Right cardiac atrium (tissue), 5 donors: ENCODE results near the gene JUN. TPM values are rescaled to one million over a fixed set of nuclear protein-coding genes. Genes with fewer than 3 reads are reported as not detected.

Source experiments
- ATAC-seq, 2 donors: fragments of 200-7000 bp; cut with Tn5 transposase; one replicate each; pipeline versions ENCODE4 v1.8.0 to v1.9.1; 2020; ENCODE audit warnings: moderate library complexity in 2 of 2, mild to moderate bottlenecking in 1 of 2
- DNase-seq, 3 donors: peaks; one replicate each; pipeline ENCODE4 v3.0.0-alpha.2; 2020
- H3K27ac ChIP-seq: one replicate; pipeline ENCODE4 v1.5.1; 2013; ENCODE audit warnings: mild to moderate bottlenecking, low read length, control low read depth, moderate library complexity
- H3K27me3 ChIP-seq: one replicate; pipeline ENCODE4 v1.6.1; 2013; ENCODE audit not compliant: control insufficient read depth, insufficient read depth
- H3K4me1 ChIP-seq: one replicate; pipeline ENCODE4 v1.6.1; 2013; ENCODE audit warnings: low read length; ENCODE audit not compliant: control insufficient read depth, insufficient read depth
- H3K4me3 ChIP-seq: one replicate; pipeline ENCODE4 v1.5.1; 2013; ENCODE audit warnings: low read length, control low read depth
- H3K9me3 ChIP-seq: one replicate; pipeline ENCODE4 v1.6.1; 2013; ENCODE audit warnings: low read length; ENCODE audit not compliant: control insufficient read depth
- WGBS: extraction: QIAGEN DNeasy Blood & Tissue Kit; methylation state at CpG from one replicate; pipeline ENCODE4 v1.1.7; 2013; 5-methylcytosine and 5-hydroxymethylcytosine counted together
- intact Hi-C, 4 donors: fragments of 100-400 bp; cut with DNase I; formaldehyde crosslinking; loops; one replicate each; pipeline versions ENCODE4 v1.11.0 to v1.14.0; 2022 to 2023
- polyA plus RNA-seq: library from polyadenylated mRNA; stranded (reverse); fragments of 200-250 nt; gene quantifications from one replicate; pipeline ENCODE4 v1.2.3, GENCODE V29; 2013
- total RNA-seq, 4 donors: library from RNA; stranded (reverse); fragmentation: NEBNext Ultra II Directional; extraction: Animal tissue kit (Norgen Biotek cat#: 25700); gene quantifications; one replicate each; pipeline ENCODE4 v1.2.1, GENCODE V29; 2021
- donor health status: healthy with polysubstance abuse.
- donor health status: DM: no; HTN: yes; CAD: no.
- donor health status: DM: no; HTN: no; CAD: no.
- donor health status: DM: no; HTN: yes; CAD: no; lungs with severe emphysema.
- donor health status: DM: yes; HTN: yes; CAD: no.

Gene JUN
- total and polyA plus RNA-seq, 5 donors, result 41.1 to 211 (median 51.8) TPM

DNA sequence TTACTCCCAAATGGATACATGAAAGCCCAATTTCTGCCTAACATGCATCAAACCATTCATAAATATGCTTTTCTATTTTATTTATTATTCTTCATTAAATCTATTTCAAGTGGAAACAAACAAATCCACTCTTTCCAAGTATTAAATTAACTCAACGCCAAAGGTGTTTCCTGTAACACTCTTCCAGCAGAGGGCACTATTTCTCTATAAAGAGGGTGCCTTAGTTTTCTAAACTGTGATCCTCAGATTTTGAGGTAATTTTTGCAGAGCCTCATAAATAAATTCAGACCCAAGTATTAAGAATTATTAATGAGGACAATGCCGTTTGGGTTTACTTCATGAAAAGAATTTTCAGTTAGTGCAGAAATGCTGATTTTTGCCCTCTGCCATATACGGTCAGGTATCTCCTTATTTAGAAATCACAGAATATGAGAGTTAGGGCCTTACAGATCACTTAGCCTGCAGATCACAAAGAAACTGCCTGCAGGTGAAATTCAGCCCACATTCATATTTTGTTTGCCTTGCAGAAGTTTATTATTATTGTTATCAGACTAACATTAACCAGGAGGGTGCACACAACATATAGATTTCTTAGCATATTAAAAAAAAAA lies 43.9 kb downstream of the JUN start:
- no peaks in the 10 kb centered on the region for H3K27me3 ChIP-seq
- no peak overlapping the region for H3K4me3 ChIP-seq
- peak in 1 of 2 donors; percentile 61 for ATAC-seq
- no peaks in the 10 kb centered on the region for H3K9me3 ChIP-seq
- 26% methylated on average over 3 of the region's 3 CpGs for whole genome bisulfite sequencing
- H3K27ac ChIP-seq, result no peak overlapping the region
- intact Hi-C loops, result loop anchor here in 3 of 4 donors (2.0 to 10.0 kb wide), 4 partner anchors 31 to 1015 kb away; no protein-coding TSS in a partner anchor
- no peaks in the 10 kb centered on the region for H3K4me1 ChIP-seq
- DNase-seq, result no peak

DNA sequence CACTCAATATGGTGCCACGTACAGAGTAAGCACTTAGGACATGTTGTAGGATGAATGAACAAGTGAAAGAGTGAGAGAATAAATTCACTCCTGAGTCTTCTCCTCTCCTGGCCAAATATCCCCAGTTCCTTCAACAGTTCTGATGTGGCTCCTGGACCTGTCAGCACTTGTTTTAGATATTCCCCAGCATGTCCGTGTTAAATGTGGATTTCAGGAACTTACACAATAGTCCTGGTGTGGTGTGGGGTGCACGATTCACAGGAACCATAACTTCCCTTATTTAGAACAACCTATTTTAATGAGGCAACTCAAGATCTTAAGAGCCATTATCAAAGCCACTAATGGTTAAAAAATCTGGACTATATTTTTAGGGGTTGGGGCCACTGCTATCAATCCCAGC lies 45.0 kb downstream of the JUN start:
- Histone ChIP-seq H3K9me3 (no peaks in the 10 kb centered on the region), H3K27me3 (no peaks in the 10 kb centered on the region), H3K4me3 (no peak overlapping the region), H3K4me1 (no peaks in the 10 kb centered on the region), H3K27ac (no peak overlapping the region)
- intact Hi-C loops, result loop anchor here in 1 of 4 donors (2.0 kb wide), 1 partner anchor 32 kb away; no protein-coding TSS in a partner anchor
- WGBS, result 33% methylated on average over 3 of the region's 3 CpGs
- peak in 1 of 2 donors; percentile 13 for ATAC-seq
- no peak for DNase-seq

DNA sequence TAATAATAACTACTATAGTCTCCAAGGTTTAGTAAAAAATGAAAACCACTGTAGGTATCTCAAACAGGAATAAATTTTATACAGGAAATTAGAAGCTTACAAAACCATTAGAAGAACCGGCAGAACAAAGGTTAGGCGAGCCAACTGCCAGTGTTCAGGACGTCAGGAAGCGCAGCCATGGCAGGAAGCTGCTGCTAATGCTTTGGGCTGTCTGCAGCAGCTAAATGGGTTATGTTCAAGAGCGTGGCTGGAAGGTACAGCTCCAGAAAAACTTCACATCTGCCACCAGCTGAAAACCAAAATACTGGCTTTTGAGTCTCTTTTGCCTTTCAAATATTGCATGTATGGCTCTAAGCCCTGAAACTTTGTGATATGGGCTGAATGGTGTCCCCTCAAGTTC lies 48.3 kb downstream of the JUN start:
- no peak overlapping the region for H3K4me3 ChIP-seq
- intact Hi-C loops, result no loop called here

DNA sequence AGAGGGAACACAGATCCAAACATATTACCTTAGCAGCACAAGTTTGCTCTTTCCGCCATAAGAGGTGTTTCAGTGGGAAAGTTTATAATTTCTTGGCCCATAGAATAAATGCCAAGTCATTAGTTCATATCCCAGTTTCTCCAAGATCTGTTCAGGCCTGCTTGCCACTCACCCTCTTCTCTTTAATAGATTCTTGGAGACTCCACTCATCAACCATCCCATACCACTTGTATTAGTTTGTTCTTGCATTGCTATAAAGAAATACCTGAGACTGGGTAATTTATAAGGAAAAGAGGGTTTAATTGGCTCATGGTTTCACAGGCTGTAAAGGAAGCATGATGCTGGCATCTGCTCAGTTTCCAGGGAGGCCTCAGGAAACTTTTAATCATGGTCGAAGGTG lies 49.2 kb downstream of the JUN start:
- H3K27ac ChIP-seq, result no peak overlapping the region
- H3K4me1 ChIP-seq, result no peaks in the 10 kb centered on the region
- H3K27me3 ChIP-seq, result no peaks in the 10 kb centered on the region
- no peak for ATAC-seq
- H3K4me3 ChIP-seq, result no peak overlapping the region
- no peak for DNase-seq
- WGBS, result 96% methylated on average over 2 of the region's 2 CpGs
- intact Hi-C loops, result no loop called here
- H3K9me3 ChIP-seq, result no peaks in the 10 kb centered on the region

More for the DNA sequence above, 48.3 kb downstream of the JUN start:
- no peak for DNase-seq
- 73% methylated on average over 5 of the region's 5 CpGs for WGBS
- Histone ChIP-seq H3K4me1 (no peaks in the 10 kb centered on the region), H3K27ac (no peak overlapping the region), H3K27me3 (no peaks in the 10 kb centered on the region), H3K9me3 (no peaks in the 10 kb centered on the region)
- no peak for ATAC-seq

DNA sequence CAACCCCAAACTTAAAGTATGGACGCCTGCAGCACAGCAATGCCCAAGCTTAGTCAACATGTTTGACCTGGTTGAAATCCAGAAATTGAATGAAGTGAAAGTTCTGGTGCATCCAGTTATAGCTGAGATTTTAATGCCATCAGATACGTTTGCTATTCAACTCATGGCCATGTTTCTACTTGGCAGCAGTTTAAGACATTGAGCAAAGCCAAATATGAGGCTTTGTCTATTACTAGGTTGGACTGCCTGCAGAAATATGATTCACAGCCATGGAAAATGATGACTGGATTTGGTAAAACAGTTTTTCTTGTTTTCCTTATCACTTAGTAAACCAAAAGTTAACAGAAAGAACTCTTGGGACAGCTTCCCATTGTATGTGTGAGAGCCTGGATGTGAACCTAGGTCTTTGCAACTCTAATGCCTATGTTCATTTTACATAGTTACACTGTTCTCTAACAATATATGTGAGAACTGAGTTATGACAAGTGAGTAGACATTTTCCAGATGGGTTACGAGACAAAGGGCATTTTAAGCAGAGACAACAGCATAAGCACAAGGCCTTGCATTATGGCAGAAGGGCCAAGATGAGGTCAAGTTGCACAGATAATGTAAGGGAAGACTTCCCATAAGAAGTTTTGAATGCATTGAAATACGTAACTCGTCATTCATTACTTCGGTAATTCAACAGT lies 51.6 kb downstream of the JUN start:
- peaks cover 3% of the 10 kb centered on the region for H3K4me1 ChIP-seq
- peak in 1 of 2 donors; percentile 40 for ATAC-seq
- no peaks in the 10 kb centered on the region for H3K27me3 ChIP-seq
- no peak overlapping the region for H3K27ac ChIP-seq
- no peak for DNase-seq
- no peak overlapping the region for H3K4me3 ChIP-seq
- H3K9me3 ChIP-seq, result no peaks in the 10 kb centered on the region
- 73% methylated on average over 6 of the region's 6 CpGs for WGBS
- intact Hi-C loops, result no loop called here

Other genes starting within 250 kb of the JUN start
- 10 to 100 TPM; 22.4 to 32.3 (median 27.3) TPM for gene OMA1, start 237.3 kb downstream of the JUN start, total RNA-seq
- gene OMA1, start 237.3 kb downstream of the JUN start, polyA plus RNA-seq, result 19.8 TPM
- gene TACSTD2, start 206.8 kb downstream of the JUN start, total RNA-seq, result under 1 TPM; 0.09 to 0.33 (median 0.19) TPM
- gene TACSTD2, start 206.8 kb downstream of the JUN start, polyA plus RNA-seq, result 0.14 TPM
- 10 to 100 TPM; 25.5 to 29.1 (median 25.9) TPM for gene MYSM1, start 84.0 kb downstream of the JUN start, total RNA-seq
- gene MYSM1, start 84.0 kb downstream of the JUN start, polyA plus RNA-seq, result 9.3 TPM